ENCODE data around the gene NRCAM.

GRCh38 chr7:108327353-108327752 is 128.9 kb downstream of the NRCAM start:
- TF ChIP-seq CTCF (IDR thresholded peaks at IDR 0.05; ENCODE audit: control extremely low read depth in 1 of 3, insufficient read depth in 1 of 3, low read depth in 1 of 3, low read length in 3 of 3) = no peak
- TF ChIP-seq POLR2A (IDR thresholded peaks at IDR 0.05; ENCODE audit: control extremely low read depth in 1 of 2, low read depth in 2 of 2, low read length in 2 of 2) = no peak
- TF ChIP-seq EGR1 (IDR thresholded peaks at IDR 0.05; ENCODE audit: borderline replicate concordance, low read depth, low read length) = no peak
- no peak for TF ChIP-seq SAP30 (IDR thresholded peaks at IDR 0.05; ENCODE audit: insufficient read depth, insufficient replicate concordance, low read length)
- TF ChIP-seq CHD1 (IDR thresholded peaks at IDR 0.05; ENCODE audit: low read depth, low read length) = no peak
- no peak for TF ChIP-seq EZH2 (IDR thresholded peaks at IDR 0.05; ENCODE audit: low read depth, low read length, severe bottlenecking)
- no peak for TF ChIP-seq HDAC2 (IDR thresholded peaks at IDR 0.05; ENCODE audit: borderline replicate concordance in 1 of 2, low read depth in 2 of 2, low read length in 2 of 2)
- TF ChIP-seq JUND (IDR thresholded peaks at IDR 0.05; ENCODE audit: low read length) = no peak

All from H1 (cell line).